Effector CD8-positive, alpha-beta T cell (primary cell): ENCODE measurements around the gene CARS1.

Experiments
- DNase-seq: peaks from one replicate; lab custom pipeline; 2025; lab: John Stamatoyannopoulos, UW

The CARS1 gene

DNA sequence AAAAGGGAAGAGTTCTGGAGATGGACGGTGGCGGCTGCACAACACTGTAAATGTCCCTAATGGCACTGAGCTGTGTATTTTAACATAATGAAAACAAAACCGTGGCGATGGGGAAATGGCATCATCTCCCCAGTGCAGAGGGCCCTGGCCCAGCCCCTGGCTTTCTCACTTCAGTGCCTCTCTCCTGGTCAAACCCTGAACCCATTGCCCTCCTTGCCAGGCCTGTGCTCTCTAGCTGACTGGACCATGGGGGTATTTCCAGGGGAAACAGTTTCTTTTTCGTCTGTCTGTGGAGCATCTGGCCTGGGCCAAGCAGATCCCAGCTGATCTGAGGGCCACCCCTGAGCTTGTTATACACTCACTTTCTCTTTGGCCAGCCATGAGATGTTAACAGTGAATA, 47.7 kb downstream of the CARS1 start:
- DNase-seq, result no peak

DNA sequence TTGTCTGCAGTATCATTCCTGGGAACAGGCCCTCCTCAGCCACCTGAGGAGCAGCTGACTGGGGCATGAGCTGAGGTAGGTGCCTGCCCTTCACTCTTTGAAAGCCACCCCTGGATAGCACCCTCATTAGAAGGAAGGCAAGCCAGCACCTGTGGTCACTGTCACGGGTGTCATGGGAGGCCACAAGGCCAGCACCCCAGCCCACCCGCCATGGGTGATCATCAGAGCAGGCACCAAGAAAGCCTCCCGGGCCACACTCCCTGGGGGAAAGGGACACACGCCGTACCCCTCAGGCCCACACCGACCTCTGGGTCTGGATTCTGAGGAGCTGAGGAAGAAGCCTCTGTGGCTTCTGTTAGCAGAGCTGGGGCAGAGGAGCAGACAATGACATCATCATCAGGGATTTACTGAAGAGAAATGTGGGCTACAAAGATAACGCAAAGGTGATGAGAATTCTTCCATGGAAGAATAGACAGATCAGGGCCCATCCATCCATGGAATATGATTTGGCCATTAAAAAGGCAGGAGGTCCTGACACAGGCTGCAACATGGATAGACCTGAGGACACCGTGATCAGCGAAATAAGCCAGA, 48.4 kb downstream of the CARS1 start:
- no peak for DNase-seq

DNA sequence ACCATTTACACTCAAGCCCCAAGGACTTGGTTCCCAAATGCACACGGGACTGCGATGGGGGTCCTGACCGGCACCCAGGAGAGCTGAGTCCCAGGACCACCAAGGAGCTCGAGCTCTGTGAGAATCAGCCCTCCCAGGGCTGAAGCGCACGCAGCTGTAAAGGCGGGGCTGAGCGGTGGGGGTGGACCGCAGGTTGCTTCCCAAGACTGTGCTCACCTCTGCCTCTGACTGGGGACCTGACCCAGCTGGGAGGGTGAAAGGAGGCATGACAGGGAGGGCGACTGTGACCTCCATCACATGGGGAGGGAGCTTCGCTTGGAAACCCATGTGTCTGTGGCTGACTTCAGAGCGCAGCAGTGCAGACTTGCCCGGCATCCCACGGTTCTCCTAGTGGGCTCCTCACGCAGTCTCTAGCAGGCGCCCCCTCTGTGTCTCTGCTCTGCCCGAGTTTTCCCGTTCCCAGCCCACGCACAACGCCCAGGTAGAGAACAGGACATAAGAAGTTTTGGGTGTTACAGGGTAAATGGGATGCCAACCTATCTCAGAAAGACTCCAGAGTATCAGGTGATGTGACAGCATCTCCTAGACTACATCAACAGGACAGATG, 49.7 kb downstream of the CARS1 start:
- DNase-seq, result no peak

DNA sequence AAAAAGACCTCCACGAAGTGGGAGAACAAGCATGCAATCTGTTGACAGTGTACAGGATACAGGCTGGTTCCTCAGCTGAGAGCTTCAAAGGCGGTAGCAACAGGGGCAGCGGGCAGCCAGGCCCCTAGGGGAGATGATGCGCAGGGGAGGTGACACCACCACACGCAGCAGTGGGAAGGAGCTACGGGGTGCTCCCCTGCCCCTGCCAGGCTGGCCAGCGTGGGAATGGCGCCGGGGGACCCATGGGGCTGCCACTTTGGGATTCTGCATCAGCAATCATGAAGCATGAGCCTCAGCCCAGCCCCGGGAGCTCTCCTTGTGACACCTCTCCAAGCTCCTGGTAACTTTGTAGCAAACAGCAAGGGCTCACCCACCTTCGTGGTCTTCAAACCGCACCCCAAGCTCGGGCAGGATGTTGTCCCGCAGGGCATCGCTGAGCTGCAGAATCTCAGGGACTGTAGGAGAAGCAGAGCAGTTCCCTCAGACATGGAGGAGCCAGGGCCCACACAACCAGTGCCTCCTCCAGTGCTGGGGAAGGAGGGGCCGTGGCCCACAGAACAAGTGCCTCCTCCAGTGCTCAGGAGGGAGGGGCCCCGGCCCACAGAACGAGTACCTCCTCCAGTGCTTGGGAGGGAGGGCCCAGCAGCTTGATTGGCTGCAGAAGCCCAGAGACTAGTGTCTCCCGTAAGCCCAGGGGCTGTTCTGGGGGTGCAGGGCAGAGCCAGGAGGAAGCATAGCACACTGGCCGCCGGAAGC, 50.5 kb downstream of the CARS1 start:
- peak; percentile 68 for DNase-seq

DNA sequence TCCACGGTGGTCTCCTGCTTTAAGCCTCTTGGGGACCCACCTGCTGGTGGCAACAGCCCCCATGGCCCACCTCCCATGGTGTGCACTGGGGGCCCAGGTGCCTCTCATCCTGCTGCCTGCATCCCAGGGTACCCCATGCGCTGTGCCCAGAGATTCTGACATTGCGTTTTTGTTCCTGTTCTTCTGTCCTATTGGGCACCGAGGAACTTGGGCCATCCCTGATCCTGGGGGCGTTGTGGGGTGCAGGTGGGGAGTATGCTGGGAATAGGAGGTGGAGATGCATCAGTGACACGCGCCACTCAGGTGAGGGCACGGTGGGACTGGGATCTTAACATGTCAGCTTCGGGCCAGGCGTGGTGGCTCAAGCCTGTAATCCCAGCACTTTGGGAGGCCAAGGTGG, 52.7 kb downstream of the CARS1 start:
- DNase-seq, result no peak

DNA sequence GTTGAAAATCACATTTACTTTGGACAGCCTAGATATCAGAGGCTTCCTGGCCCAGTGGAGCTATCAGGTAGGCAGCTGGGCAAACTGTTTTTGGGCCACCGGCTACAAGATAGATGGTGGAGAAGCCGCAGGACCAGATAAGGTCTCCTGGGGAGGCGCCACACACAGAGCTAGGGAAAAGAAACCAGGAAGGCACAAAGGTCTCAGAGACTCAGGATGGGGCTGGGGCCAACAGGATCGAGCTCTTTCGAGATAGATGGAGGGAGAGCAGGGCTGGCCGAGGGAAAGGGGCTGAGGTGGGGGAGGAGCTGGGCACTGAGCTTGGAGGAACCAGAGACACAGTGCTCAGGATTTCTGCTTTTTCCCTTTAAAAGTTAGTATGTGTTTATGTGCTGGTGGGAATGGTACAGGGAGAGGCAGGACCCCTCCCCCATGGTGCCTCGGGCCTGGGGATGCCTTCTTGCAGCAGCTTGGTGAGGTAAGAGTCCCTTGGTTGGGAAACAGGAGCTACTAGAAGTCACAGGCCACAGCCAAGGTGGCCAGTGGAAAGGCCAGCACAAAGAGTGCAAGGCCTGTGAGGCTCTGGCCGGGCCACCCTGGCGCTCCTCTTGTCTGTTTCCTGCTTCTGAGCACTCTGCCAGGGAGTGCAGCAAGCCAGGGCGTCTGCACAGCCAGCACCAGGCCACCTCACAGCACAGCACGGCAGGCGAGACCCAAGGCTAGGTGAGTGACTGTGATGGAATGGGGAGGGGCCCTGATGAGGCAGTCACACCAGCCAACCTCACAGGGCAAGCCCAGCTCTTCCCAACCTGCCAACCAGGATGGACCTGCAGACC, 53.6 kb downstream of the CARS1 start:
- DNase-seq, result no peak

DNA sequence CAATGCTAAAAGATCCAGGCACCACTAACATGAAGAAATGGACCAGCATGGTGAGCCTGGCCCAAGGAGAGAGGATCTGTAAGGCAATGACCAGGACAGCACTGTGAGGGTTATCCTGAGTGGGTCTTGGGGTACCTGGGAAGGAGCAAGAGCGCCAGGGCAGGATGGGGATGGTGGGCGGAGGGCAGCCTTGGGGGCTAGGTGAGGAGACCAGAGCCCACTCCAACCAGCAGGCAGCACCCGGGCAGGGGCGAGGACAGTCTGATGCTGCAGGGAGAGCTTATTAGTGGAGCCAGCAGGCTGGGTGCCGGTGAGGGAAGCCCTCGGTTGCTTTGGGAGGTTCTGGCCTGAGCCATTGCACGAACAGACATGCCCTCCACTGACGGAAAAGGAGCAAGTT, 54.4 kb downstream of the CARS1 start:
- DNase-seq, result no peak

DNA sequence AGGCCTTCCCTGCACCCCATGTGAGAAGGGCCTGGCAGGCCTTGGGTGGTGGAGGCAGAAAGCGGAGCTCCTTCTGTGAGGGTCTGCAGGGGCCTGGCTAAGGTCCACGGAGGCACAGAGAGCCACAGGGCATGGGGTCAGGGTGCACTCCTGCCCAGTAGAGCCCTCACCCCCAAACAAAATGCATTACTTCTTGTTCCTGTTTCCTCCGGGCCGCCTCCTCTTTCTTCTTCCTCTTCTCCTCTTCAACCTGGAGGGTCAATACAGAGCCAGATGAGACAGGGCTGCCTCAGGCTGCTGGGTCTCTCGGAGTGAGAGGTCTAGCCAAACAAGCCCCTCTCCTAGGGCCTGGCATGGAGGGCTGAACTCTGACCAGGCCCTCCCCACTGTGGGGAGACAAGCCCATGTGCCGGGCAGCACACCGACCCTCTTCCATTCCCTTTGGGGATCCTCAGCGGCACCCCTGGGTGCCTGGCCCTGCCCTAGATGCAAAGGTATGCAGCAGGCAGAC, 54.8 kb downstream of the CARS1 start:
- DNase-seq, result no peak

DNA sequence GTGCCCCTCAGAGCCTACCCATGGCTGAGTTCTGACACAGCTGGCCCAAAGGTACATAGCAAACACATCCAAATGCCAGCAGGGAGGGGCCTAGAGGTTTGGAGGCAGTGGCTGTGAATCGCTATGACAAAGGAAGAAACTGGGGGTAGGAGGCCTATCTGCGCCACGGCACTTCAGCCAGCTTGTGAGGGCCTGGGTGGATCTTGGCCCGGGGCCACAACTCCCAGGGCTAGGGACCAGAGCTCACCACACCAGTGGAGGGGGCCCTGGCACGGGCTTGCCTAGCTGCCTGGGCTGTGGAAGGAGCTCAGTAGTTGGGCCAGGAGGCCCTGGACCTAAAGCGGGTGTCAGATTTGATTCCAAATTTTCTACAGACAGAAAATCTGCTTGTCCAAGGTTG, 55.7 kb downstream of the CARS1 start:
- no peak for DNase-seq

DNA sequence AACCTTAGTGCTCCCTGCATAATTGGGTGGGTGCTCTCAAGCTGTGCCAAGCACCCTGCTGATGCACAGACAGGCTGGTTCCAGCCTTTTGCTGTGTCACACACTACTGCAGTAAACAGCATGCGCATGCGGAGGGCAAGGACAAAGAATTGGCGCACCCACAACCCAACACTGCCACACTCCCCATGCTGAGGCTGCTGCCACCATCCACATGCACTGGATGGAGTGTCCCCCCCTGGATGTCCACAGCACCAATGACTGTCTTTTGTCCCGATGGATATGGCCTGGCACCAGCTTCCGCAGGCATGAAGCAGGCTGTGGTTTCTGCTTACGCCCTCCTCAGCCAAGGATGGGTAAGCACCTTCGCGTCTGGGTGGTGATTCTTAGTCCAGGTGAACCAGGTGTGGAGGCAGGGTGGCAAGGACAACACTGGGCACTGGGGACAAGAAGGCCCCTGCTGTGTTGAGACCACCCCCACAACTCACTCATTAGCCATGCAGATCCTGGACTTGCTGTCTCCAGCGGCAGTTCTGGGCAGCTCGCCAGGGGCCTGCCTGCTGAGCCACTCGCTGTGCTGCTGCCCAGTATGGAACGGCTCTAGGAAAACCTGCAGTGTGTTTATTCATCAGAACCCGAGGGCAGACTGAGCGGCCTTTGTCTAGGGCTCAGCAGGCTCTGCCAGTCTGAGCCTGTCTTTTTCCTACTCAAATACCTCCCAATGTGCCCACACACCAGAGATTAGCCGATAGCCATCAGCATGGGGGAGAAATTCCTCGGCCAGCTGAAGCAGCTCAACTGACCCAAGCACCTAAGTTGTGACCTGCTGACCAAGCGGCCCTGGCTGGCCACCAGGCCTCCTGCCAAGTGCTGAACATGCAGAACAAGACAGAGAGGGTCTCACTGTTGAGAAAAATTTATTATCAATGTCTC, 56.9 kb downstream of the CARS1 start:
- no peak for DNase-seq

DNA sequence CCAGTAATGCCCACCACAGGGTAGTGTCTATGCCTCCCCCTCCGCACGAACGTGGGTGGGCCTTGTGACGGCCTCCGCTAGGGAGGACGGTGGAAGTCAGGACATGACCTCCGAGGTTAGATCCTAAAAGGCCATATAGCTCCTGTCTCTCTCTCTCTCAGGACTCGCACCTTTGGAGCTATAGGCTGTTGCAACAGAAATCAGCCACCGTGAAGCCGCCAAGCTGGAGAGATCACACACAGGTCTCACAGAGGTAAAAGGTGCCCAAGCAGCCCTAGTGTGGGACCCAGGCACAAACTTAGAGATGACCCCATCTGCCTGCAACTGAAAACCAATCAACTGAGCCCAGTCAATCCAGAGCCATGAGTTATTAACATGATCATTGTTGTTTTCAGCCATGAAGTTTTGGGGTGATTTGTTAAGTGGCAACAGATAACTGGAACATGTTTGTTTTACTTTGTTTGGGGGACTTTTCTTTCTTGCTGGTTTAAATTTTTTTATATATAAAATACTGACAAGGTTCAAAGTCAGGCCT, 57.7 kb downstream of the CARS1 start:
- DNase-seq, result no peak

DNA sequence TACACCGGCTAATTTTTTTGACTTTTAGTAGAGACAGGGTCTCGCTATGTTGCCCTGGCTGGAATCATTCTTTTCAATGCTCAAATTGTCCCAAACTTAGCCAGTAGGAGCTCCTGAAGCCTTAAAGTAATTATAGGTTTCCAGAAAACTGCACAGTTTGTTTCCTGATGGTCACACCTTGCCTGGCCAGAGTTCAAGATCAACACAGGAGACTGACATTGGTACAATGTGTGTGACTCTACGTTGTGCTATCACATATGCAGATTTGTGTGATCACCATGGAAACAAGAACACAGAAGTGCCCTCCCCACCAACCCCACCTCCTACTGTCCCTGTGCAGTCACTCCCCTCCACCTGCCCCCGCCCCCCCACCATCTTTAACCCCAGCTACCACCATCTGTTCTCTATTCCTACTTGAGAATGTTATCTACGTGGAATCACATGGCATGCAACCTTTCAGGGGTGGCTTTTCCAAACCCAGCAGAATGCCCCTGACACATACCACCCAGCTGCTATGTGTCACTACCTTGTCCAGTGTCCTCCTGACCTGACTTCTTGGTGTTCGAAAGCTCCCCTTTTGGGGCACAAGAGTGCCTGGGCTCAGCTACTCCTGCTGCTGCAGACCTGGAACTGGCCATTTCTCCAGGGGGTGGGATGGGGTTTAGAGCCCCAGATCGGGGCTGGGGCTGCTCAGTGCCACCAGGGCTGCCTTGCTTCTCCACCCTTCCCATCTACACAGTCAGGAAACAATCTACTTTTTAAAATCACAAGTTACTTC, 59.0 kb downstream of the CARS1 start:
- DNase-seq, result no peak

DNA sequence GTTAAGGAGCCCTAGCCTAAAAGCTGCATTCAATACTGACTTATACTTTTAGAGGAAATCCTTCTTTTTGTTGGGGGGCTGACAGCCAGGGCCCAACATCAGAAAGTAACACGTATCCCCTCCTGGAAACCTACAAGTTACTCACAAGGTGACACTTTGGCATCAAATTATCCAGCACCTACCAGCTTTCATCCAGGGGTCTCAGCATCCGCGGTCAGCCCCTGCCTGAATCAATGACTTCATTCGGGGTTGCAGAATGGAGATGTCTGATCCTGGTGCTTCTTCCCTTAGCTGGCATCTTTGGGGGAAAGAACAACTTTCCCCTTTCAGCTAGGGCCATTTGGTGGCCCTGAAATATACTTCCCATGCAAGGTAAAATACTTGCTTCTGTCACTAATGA, 59.8 kb downstream of the CARS1 start:
- DNase-seq, result no peak

DNA sequence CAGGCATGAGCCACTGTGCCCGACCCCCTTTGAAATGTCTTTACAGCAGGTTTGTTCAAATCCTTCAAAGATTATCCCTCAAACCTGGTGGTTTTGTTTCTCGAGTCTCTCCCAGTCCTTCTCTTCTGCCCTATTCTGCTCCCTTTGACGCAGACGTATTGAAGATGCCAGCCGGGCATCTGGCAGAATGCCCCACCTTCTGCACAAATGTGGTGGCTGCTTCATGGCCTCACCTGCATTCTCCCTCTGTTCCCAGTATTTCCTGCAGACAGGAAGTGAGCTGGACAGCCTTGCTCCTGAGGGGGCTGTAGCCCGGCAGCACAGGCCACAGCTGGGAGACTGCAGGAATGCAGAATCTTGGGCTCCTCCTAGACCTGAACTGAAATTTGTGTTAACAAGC, 60.2 kb downstream of the CARS1 start:
- no peak for DNase-seq

DNA sequence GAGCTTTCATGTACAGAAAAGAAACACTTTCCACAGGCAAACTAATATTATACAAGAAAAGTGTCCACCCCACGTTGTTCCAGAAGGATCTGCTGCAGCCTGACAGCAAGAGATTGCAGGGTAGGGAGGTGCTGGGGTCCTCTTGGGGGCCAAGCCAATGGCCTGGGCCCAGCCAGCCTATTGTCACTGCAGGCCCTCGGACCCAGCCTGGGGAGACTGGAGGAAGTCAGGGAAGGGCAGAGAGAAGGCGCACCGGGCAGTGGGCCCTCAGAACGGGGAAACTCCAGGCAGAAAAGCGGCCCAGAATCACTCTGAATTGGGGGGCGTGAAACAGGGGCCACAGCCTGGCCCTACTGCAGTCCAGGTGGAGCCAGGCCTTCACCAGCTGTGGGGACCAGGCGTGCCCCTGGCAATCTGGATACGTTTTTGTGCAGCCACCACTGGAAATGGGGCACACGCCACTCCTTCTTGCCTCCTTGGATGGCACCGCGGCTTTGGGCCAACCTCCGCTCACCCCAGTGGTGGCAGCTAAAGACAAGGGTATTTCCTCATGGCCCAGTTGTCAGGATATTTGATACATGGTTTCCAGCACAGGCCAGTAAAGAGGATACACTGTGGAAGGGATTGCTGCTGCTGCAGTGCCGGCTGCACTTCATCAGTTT, 61.2 kb downstream of the CARS1 start:
- DNase-seq, result no peak

DNA sequence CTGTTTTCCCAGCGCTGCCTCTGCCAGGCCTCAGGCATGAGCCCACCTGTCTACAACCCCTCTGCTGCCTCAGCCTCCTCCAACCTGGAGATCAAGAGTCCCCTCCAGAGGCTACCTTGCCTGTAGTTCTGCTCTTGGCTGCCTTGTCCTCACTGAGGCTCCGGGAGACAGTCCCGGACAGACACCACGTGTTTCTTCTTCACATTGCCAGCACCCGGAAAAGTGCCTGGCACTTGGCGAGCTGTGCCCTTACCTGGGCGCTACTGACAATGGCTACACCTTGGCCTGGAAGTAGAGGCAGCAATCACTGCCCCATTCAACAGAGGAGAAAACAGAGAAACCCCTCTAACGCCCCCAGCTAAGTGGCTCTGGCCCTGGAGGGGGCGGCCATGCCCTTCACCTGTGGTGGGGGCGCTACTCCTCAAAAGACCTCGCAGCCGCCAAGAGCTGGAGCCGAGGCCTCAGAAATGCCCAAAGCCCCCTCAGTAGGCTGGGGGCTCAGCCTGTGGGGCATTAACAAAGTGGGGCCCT, 62.1 kb downstream of the CARS1 start:
- DNase-seq, result no peak

DNA sequence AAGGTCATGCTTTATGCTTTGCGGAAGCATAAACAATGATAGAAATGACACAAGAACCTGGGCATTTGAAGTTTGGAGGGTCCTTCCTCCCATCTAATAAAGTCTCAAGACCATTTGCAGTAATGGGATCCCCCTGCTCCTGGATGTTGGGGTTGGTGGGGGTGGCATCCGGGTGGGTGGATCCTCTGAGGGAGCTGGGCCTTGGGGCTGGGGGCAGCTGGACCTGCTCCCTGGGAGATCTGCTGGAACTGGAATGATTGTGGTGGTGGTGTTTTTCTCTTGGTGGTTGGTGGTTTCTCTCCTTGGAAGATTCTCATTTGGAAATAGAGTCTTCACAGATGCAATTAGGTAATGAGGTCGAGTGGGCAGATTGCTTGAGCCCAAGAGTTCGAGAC, 62.9 kb downstream of the CARS1 start:
- no peak for DNase-seq

DNA sequence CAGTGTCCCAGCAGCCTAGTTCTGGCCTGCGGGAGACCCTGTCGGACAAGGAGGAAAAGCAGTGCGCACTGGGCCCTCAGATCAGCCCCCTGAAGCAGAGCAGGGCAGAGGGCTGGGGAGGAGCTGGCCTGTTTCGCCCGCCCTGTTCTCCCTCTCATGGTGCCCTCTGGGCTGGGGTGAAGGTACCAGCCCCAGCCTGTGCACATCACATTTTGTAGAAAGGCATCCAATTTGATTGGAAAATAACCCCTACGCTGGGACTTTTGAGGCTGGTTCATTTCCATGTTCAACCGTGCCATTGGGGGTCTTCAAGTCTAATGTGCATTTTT, 64.3 kb downstream of the CARS1 start:
- no peak for DNase-seq

DNA sequence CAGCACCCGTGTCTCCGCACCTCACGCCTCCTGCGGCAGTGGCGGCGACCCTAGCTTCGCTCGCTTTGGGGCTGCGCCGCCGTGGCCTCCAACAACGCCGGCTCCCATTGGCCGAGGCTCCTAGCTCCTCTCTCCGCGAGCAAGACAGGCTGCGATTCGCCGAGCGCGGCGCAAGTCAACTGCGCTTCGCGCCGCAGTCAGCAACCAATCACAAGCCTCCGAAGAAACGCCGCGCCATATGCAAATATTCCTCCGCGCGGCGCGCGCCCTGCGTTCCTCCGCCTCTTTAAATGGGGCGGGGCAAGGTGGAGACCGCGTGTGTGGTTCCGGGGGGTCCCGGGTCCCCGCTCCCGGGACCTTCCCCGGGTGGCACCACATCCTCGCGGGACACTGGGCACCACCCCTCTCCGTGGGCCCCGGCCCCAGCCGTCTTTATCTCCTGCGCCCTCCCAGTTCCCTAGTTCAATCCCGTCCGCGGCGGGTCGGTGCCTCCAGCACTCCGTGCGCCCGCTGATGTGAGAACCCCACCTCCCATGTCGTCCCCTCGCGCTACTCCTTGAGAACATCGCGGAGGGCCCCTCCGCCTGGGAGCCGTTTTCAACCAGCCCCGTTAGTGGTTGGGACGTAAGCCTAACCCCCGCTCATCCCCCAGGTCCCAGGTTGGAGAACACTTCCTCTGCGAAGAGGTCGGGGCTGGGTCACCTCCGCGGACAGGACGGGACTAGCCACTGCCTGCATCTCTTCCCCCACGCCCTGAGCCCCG, 64.8 kb downstream of the CARS1 start, which contains the start of gene NAP1L4:
Gene NAP1L4, minus strand, starts transcription at position 96 of the 763 bp plus-strand sequence. CDS start 13,109 bp downstream, outside the sequence.
- DNase-seq, result peak; percentile 94
